K562 (cell line): Measurements from ENCODE around the gene SYMPK. TPM values are rescaled to one million over a fixed set of nuclear protein-coding genes. Genes with fewer than 3 reads are reported as not detected.
A peak's percentile ranks its signal among the peaks of the same experiment; 100 is the strongest.

ENCODE experiments used
- FOXK2 ChIP-seq, 2 experiments: fragments of 450-650 bp; IDR thresholded peaks in 1 of 2; conservative IDR thresholded peaks in 1 of 2; 2 replicates each; pipeline ENCODE4 v1.6.1; 2016; ENCODE audit warnings: low read depth in 2 of 2, mild to moderate bottlenecking in 1 of 2
- MAX ChIP-seq: sonication (generic); formaldehyde crosslinking; IDR thresholded peaks from 2 replicates; pipeline ENCODE4 v1.9.0; 2022; ENCODE audit warnings: mild to moderate bottlenecking, missing genetic modification reagents
- MIER1 ChIP-seq: fragments of 450-650 bp; IDR thresholded peaks from 2 replicates; pipeline ENCODE4 v1.6.1; 2016; ENCODE audit warnings: antibody characterized with exemption, mild to moderate bottlenecking, low read depth
- PBX2 ChIP-seq, 2 experiments: IDR thresholded peaks in 1 of 2; conservative IDR thresholded peaks in 1 of 2; 2 replicates each; pipeline ENCODE4 v1.6.1; 2016; ENCODE audit warnings: low read depth in 2 of 2, mild to moderate bottlenecking in 1 of 2, missing compliant biosample characterization in 1 of 2, missing genetic modification characterization in 1 of 2, moderate library complexity in 1 of 2
- polyA plus RNA-seq, 8 experiments: library from polyadenylated mRNA; depleted of rRNA in 4 of 8; stranded (reverse) in 5 of 8; unstranded in 3 of 8; fragments of >200 nt; fragmentation: Nextera tagmentation in 2 of 8; fragmentation: Illumina TruSeq in 1 of 8; extraction: Ambion mirVana in 2 of 8; extraction: Trizol in 1 of 8; gene quantifications; 2 replicates each; pipeline versions ENCODE4 v1.2.1 to v1.2.3, GENCODE V29; 2011 to 2014; ENCODE audit warnings: inconsistent platforms in 1 of 8, missing spikeins in 1 of 8
- total RNA-seq, 7 experiments: library from RNA; depleted of rRNA in 6 of 7; stranded (reverse); fragments of >200 nt in 6 of 7; fragmentation: Illumina TruSeq in 2 of 7; extraction: Trizol in 2 of 7; gene quantifications; 2 replicates each; pipeline versions ENCODE4 v1.2.1 to v1.2.3, GENCODE V29; 2011 to 2021; ENCODE audit warnings: low replicate concordance in 1 of 7

The SYMPK gene
- total and polyA plus RNA-seq, 9 of the 15 experiments (the other 6 are each of a cell fraction or from before 2014, with no cell fraction given), result 0.73 to 95.5 (median 58.4) TPM

GRCh38 chr19:45878043-45878794 lies 15.3 kb upstream of the SYMPK start (continued):
- TF ChIP-seq MAX (CRISPR knock-in tag) (peak; percentile 49; the same call in 1 of the 2 replicates), MIER1 (no peak), FOXK2 (conservative IDR thresholded peaks at IDR 0.05 in 1 of 2, IDR thresholded peaks at IDR 0.05 in 1 of 2; ENCODE audit: low read depth in 2 of 2) (peak in 1 of 2 experiments; percentile 27; a peak in 1 of 4 replicates), PBX2 (CRISPR knock-in tag; IDR thresholded peaks at IDR 0.05; ENCODE audit: low read depth) (no peak), PBX2 (tag; conservative IDR thresholded peaks at IDR 0.05; ENCODE audit: low read depth) (peak; percentile 32; the same call in 1 of the 2 replicates)
